GM18511 (cell line): Measurements from ENCODE around the gene USH1C.

Experiments
- ATAC-seq: cut with Tn5 transposase; IDR thresholded peaks from one replicate; pipeline ENCODE4 v1.9.1; 2021; ENCODE audit warnings: mild to moderate bottlenecking, moderate library complexity; ENCODE audit not compliant: unreplicated experiment

The USH1C gene

GRCh38 chr11:17550450-17551346 lies 6.5 kb upstream of the USH1C start:
- ATAC-seq, result no peak

GRCh38 chr11:17548444-17548843 lies 4.2 kb upstream of the USH1C start:
- no peak for ATAC-seq

GRCh38 chr11:17547932-17548331 lies 3.7 kb upstream of the USH1C start:
- ATAC-seq, result no peak

- no peak for ATAC-seq
Observed at GRCh38 chr11:17547051-17547577, 2.9 kb upstream of the USH1C start, which contains the start of gene OTOG. Gene OTOG, plus strand, starts transcription at chr11:17547259. Its CDS starts 114 bp downstream, at chr11:17547373.

DNA sequence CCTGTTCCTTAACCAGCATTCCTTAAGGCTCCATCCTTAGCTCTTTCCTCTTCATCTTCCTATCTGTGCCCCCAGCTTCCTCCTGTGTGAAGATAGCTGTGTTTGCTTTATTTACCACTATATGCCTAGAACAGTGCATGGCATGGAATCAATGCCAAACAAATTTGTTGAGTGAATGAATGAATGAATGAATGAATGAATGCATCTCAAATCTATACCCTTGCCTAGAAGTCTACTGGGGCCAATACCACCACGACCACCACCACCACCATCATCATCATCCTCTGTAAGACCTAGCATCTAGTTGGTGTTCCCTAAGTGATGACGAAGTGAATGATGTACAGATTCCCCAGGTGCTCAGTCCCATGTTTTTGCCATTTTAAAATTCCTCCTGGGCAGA lies 2.0 kb upstream of the USH1C start:
- ATAC-seq, result no peak

DNA sequence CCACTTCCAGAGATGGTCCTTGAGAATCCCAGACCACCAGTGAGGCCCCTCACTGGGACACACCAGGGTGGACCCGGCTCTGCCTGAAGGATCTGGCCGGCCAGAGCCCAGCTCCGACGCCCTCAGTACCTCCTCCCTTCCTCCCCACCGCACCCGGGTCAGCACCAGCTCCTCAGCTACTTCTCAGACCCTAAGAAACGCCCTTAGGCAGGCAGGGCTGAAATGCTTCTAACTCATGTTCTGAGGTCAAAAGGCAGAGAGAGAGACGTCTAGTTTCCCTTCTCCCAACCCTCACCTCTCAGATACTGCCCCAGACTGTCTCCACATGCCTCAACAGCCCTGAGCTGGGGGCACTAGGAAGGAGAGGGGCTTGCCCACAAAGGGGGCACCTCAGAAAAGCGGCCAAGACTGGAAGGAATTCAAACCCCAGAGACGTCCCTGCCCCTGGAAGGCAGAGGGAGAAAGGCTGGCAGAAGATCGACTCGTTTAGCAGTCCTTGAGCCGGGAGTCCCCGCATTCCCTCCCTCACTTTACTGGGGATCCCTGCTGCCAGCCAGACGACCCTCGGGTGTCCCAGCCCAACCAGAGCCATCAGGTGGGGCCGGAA lies 539 bp downstream of the USH1C start:
- no peak for ATAC-seq

DNA sequence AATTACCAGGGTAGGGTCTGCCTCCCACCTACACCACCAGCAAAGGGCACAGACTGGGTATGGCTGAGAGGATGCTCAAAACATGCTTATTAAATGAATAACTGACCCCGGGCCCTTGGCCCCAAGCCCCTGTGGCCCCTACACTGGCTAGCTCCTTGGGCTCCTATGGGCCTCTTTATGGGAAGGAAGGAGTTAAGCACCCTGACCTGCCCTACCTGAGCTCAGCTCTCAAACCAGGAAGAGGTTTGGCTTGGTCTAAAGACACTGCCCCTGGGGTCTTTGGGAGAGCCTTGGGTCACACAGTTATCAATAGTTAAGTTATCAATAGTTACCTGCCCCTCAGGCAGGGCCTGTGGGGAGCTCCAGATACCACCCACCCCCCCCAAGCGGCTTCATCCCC lies 1.2 kb downstream of the USH1C start:
- ATAC-seq, result no peak

GRCh38 chr11:17542249-17542648 lies 2.0 kb downstream of the USH1C start:
- no peak for ATAC-seq

- no peak for ATAC-seq
Observed at GRCh38 chr11:17541330-17541885, 2.8 kb downstream of the USH1C start.

DNA sequence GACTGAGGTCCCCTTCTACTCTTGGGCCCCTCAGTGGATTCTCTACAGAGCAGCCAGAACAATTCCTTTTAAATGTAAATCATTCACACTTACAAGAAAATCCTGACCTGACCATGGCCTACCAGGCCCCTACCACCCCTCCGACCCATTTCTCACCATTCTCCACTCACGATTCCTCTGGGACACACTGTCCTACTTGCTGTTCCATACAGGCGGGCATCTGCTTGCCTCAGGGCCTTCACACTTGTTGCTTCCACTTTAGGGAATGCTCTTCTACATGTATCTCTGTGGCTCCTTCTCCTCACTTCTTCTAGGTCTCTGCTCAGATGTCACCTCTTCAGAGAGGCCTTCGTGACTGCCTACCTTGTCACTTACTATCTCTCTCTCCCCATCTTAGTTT lies 3.4 kb downstream of the USH1C start:
- no peak for ATAC-seq

DNA sequence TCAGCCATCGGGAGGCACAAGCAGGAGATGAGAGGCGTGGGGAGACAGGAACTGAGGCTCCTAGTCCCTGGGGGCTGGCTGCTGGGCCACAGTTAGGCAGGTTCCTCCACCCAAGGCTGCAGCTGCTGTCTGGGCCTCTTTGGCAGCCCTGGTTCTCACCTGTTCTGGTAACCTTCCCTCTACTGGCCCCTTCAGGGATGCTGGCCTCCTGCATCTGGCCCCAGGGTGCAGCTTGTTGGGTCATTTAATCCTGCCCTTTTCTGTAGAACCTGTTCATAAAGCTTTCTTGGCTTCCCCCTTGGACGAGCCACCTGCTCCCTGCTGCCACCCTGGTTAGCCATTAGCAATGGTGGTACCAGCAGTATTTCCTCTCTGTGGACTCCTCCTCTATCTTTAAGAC lies 5.5 kb downstream of the USH1C start:
- ATAC-seq, result no peak

DNA sequence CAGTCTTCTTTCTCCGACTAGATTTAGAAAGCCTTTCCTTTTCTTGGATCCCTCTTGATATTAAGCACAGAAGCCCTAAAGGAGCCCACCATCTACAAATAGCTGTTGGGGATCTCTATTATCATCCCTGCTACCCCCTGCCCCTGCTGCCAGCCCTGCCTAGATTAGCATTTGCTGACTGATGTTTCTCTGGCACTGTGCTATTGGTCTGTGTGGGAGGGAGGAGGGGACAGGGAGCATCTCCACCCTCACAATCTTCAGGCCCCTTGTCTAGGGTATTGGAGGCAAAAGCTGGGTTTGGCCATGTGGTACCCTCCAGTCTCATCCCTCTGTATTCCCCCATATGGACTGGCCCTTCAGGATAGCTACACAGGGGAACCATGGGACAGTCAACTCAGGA lies 6.2 kb downstream of the USH1C start:
- ATAC-seq, result no peak

DNA sequence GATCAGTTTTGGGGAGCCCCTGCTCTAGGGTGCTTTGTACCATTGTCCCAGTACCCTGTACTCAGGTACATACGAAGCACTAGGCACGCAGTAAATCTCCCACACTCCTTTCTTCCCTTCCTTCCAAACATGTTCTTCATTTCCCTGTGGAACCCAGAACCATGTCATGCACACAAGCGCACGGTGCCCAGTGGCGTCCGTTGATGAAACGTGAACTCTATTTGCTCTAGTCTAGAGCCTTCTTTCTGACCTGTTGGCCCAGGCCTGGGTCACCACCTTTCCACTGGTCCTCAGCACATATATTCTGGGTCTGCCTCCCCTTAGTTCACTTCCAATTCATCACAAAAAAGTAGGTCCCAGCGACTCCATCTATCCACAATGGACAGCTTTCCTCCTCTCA lies 7.0 kb downstream of the USH1C start:
- no peak for ATAC-seq

DNA sequence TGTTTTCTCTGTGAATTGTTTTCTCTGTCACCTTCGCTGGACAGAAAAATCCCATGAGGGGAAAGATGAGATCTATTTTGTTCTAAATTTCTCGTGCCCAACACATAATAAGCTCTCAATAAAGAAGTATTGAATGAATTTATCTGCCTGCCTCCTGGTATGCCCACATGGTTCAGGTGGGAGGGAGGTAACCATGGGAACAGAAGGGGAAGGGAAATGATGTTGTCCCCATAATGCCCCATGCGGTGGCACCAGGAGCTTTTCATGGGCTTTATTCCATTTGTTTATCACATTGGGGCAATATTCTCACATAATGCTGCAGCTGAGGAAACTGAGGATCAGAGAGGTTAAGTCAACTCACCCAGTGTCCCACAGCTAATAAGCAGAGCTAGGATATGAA lies 8.7 kb downstream of the USH1C start:
- no peak for ATAC-seq

- no peak for ATAC-seq
Observed at GRCh38 chr11:17533778-17534415, 10.3 kb downstream of the USH1C start.

DNA sequence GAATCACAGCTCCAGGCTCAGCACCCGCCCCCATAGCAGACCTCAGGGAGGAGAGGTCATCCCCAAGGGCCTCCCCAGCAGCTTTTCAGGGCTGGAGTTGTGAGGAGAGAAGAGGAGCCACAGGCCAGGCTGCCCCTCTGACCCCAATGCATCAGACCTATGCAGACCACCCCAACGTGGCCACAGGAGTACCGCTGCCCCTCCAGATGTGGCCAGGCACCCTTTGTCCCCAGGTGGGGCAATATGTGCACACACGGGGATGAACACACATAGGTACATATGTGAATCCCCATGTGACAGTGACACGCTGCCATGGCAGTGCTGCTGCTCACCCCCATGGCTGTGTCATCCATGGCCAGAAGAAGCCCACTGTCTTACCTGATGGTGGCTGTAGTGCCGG lies 10.9 kb downstream of the USH1C start:
- ATAC-seq, result no peak

GRCh38 chr11:17532784-17533183 lies 11.4 kb downstream of the USH1C start:
- no peak for ATAC-seq

DNA sequence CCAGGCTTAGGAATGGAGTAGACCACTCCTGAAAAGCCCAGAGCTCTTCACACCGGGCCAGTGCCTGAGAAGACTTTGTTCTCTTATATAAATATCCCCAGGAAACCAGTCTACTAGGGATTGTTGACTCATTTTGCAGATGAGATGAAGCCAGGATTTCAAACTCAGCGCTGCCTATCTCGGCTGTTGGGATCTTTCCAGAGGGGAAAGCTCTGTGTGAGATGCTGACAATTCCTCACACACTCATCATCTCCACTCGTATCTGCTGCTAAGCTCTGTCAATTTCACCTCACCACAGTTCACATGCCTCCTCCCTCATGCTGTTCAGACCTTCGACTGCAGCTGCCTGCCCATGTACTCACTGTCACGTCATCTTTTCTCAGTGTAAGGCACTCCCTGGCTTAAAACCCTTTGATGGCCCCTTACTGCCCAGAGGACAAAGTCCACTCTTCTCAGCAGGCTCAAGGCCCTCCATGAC lies 12.5 kb downstream of the USH1C start:
- no peak for ATAC-seq

GRCh38 chr11:17531071-17531600 lies 13.1 kb downstream of the USH1C start:
- no peak for ATAC-seq

- no peak for ATAC-seq
Observed at GRCh38 chr11:17529844-17530185, 14.4 kb downstream of the USH1C start.
